ENCODE measurements around the gene SCN4A.

SCN4A gene

GRCh38 chr17:64002658-64003525 is 30.2 kb upstream of the SCN4A start:
- Histone ChIP-seq H3K4me3 (replicated peaks; ENCODE audit: low read depth, low read length) (no peak overlapping the region), H3K27me3 (replicated peaks; ENCODE audit: control insufficient read depth, insufficient read depth, low read length) (no peaks in the 10 kb centered on the region), H3K36me3 (ENCODE audit: control insufficient read depth, insufficient read depth, low read length) (peaks cover 26% of the 10 kb centered on the region)
- no peak for TF ChIP-seq CTCF (IDR thresholded peaks at IDR 0.05; ENCODE audit: insufficient read depth, low read length, poor library complexity, severe bottlenecking)
- no peak for DNase-seq (ENCODE audit: extremely low read depth, insufficient read length)

- no peak overlapping the region for H3K4me3 ChIP-seq (replicated peaks; ENCODE audit: low read depth, low read length)
- H3K36me3 ChIP-seq (ENCODE audit: control insufficient read depth, insufficient read depth, low read length) = peaks cover 21% of the 10 kb centered on the region
- H3K27me3 ChIP-seq (replicated peaks; ENCODE audit: control insufficient read depth, insufficient read depth, low read length) = no peaks in the 10 kb centered on the region; the same call in 1 of the 2 replicates
- DNase-seq (ENCODE audit: extremely low read depth, insufficient read length) = no peak
- TF ChIP-seq CTCF (IDR thresholded peaks at IDR 0.05; ENCODE audit: insufficient read depth, low read length, poor library complexity, severe bottlenecking) = no peak
These were observed 29.2 kb upstream of the SCN4A start for GRCh38 chr17:64001763-64002529.

GRCh38 chr17:64001091-64001579 is 28.4 kb upstream of the SCN4A start:
- DNase-seq (ENCODE audit: extremely low read depth, insufficient read length) = no peak
- no peak for TF ChIP-seq CTCF (IDR thresholded peaks at IDR 0.05; ENCODE audit: insufficient read depth, low read length, poor library complexity, severe bottlenecking)
- Histone ChIP-seq H3K4me3 (replicated peaks; ENCODE audit: low read depth, low read length) (no peak overlapping the region), H3K36me3 (ENCODE audit: control insufficient read depth, insufficient read depth, low read length) (peaks cover 21% of the 10 kb centered on the region), H3K27me3 (replicated peaks; ENCODE audit: control insufficient read depth, insufficient read depth, low read length) (no peaks in the 10 kb centered on the region; the same call in none of the 2 replicates)

- peaks cover 21% of the 10 kb centered on the region for H3K36me3 ChIP-seq (ENCODE audit: control insufficient read depth, insufficient read depth, low read length)
- H3K4me3 ChIP-seq (replicated peaks; ENCODE audit: low read depth, low read length) = no peak overlapping the region
- H3K27me3 ChIP-seq (replicated peaks; ENCODE audit: control insufficient read depth, insufficient read depth, low read length) = no peaks in the 10 kb centered on the region; the same call in none of the 2 replicates
- DNase-seq (ENCODE audit: extremely low read depth, insufficient read length) = no peak
- TF ChIP-seq CTCF (IDR thresholded peaks at IDR 0.05; ENCODE audit: insufficient read depth, low read length, poor library complexity, severe bottlenecking) = no peak
These were observed 27.2 kb upstream of the SCN4A start for GRCh38 chr17:63999680-64000531.
